Activated B cell treated with CpG ODN at 0.5 μM for 24 hours (primary cell): ENCODE measurements around the gene MYZAP. TPM values are rescaled to one million over a fixed set of nuclear protein-coding genes. Genes with fewer than 3 reads are reported as not detected.

Source experiments
- ATAC-seq: fragments of 200-7000 bp; cut with Tn5 transposase; one replicate; pipeline ENCODE4 v1.10.0; 2021; ENCODE audit warnings: low read depth, mild to moderate bottlenecking, moderate library complexity
- CTCF ChIA-PET: fragments of 350-600 bp; sonication (Branson Sonifier 250); formaldehyde crosslinking; loops from one replicate; lab custom pipeline; 2021; ENCODE audit warnings: antibody characterized with exemption; lab: Charles Lee
- POLR2A ChIA-PET: fragments of 350-600 bp; sonication (Branson Sonifier 250); formaldehyde crosslinking; loops from one replicate; lab custom pipeline; 2021; ENCODE audit warnings: antibody characterized with exemption; lab: Charles Lee
- DNase-seq: peaks from one replicate; pipeline ENCODE4 v3.0.0; 2022
- H3K27ac Mint-ChIP-seq: one replicate; pipeline ENCODE4 v1.8.0; 2020; ENCODE audit warnings: mixed read lengths
- H3K27me3 Mint-ChIP-seq: one replicate; pipeline ENCODE4 v1.8.0; 2021; ENCODE audit warnings: mixed read lengths
- H3K36me3 Mint-ChIP-seq: one replicate; pipeline ENCODE4 v1.8.0; 2021; ENCODE audit warnings: low read depth, mixed read lengths
- H3K4me1 Mint-ChIP-seq: one replicate; pipeline ENCODE4 v1.8.0; 2021; ENCODE audit warnings: mixed read lengths
- H3K4me3 Mint-ChIP-seq: one replicate; pipeline ENCODE4 v1.8.0; 2020; ENCODE audit warnings: mild to moderate bottlenecking, mixed read lengths
- H3K9me3 Mint-ChIP-seq: one replicate; pipeline ENCODE4 v1.8.0; 2020; ENCODE audit warnings: mixed read lengths
- CTCF ChIP-seq: fragments of 200-600 bp; IDR thresholded peaks from one replicate; pipeline ENCODE4 v1.8.0; 2022; ENCODE audit warnings: antibody characterized with exemption, mild to moderate bottlenecking
- intact Hi-C: fragments of 100-400 bp; cut with micrococcal nuclease; formaldehyde crosslinking; loops from one replicate; pipeline ENCODE4 v1.15.1; 2024
- total RNA-seq: library from RNA; stranded (reverse); gene quantifications from 2 replicates; pipeline ENCODE4 v1.2.3, GENCODE V29; 2022

MYZAP gene
- total RNA-seq, 1 donor from 2014 or later: 1.00 TPM

GRCh38 chr15:57583720-57584119 lies 8.0 kb upstream of the MYZAP start:
- peaks cover 37% of the 10 kb centered on the region for H3K4me1 Mint-ChIP-seq
- no peak overlapping the region for H3K4me3 Mint-ChIP-seq
- DNase-seq: no peak
- ChIA-PET POLR2A (no interaction called here), CTCF (no interaction called here)
- H3K36me3 Mint-ChIP-seq: peaks cover 5% of the 10 kb centered on the region
- no peak for ATAC-seq
- intact Hi-C loops: no loop called here
- no peak for TF ChIP-seq CTCF
- peaks cover 12% of the 10 kb centered on the region for H3K9me3 Mint-ChIP-seq
- H3K27me3 Mint-ChIP-seq: peaks cover 23% of the 10 kb centered on the region
- no peak overlapping the region for H3K27ac Mint-ChIP-seq

DNA sequence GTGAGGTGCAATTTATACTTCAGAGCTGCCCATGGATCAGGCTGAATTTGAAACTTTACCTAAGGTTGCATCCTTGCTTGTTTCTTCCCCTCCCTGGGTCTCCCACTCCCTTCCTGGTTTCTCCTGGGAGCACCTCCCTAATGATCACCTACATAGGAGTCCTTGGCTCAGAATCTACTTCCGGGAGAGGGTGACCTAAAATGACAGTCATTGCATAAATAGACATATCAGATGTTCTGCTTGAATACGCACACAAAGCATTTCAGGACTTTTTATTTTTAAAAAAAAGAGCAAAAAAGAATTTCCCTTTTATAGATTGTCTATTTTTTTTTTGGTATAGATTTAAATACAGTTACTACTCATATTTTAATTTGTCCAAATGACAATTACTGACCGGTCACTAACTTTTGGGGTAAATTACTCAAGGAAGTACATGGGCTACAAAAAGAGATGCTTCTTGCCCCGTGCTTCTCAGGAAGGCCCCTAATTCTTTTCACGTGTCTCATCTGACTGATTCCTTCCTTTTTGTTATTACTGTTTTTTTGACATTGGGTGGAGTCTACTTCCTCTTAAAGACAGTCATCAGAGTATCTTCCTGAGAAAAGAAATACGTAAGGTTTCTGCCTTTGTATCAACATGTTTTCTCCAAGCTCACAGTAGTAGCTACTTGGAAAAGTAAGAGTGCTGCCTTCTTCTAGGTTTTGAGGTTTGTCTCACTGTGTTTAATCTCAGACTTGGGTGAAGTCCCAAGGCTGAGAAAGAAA lies 4.9 kb upstream of the MYZAP start:
- ChIA-PET POLR2A (interaction anchor here (1.0 to 2.5 kb wide), 5 partner anchors 21 to 120 kb away, joined by 3 to 8 read pairs (median 5); partner anchors contain the start of gene POLR2M), CTCF (interaction anchor here (1.1 to 1.6 kb wide), 3 partner anchors 27 to 59 kb away, joined by 3 to 4 read pairs (median 3); no protein-coding TSS in a partner anchor)
- TF ChIP-seq CTCF: no peak
- Mint-ChIP-seq H3K4me3 (peak overlapping the region; percentile 56), H3K4me1 (peaks cover 61% of the 10 kb centered on the region), H3K9me3 (peaks cover 12% of the 10 kb centered on the region), H3K27me3 (peaks cover 6% of the 10 kb centered on the region), H3K27ac (peak overlapping the region; percentile 95), H3K36me3 (peaks cover 5% of the 10 kb centered on the region)
- no peak for DNase-seq
- peak; percentile 76 for ATAC-seq
- intact Hi-C loops: loop anchor here (1.0 to 5.0 kb wide), 3 partner anchors 26 to 1340 kb away; partner anchors contain the start of gene POLR2M

DNA sequence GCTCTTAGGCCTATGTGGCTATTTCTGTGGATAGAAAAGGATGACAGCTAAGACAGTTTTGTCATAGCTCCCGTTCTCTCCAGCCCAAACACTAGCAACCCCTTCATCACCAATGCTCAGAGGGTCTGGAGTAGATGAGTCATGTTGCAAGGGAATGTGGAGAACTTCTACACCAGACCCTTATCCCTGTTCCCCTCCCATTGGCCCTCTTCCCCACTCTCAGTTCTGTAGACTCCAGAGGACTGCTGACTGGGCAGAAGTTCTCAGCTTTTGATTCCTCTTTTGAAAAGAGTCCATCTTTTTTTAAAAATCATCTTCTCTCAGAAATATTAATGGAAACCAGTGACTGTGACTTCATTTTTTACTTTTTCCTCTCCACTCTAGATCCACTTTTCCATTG lies 2.4 kb upstream of the MYZAP start:
- Mint-ChIP-seq H3K4me3 (no peak overlapping the region), H3K4me1 (peaks cover 69% of the 10 kb centered on the region), H3K36me3 (peaks cover 2% of the 10 kb centered on the region), H3K27me3 (peaks cover 3% of the 10 kb centered on the region), H3K27ac (peak overlapping the region; percentile 37), H3K9me3 (peaks cover 3% of the 10 kb centered on the region)
- CTCF ChIA-PET: interaction anchor here (1.3 to 1.4 kb wide), 2 partner anchors 28 to 117 kb away, joined by 3 read pairs; partner anchors contain the start of gene POLR2M
- DNase-seq (no peak), ATAC-seq (no peak)
- POLR2A ChIA-PET: no interaction called here
- intact Hi-C loops: loop anchor here (5.0 kb wide), 1 partner anchor 1342 kb away; no protein-coding TSS in a partner anchor
- TF ChIP-seq CTCF: no peak

DNA sequence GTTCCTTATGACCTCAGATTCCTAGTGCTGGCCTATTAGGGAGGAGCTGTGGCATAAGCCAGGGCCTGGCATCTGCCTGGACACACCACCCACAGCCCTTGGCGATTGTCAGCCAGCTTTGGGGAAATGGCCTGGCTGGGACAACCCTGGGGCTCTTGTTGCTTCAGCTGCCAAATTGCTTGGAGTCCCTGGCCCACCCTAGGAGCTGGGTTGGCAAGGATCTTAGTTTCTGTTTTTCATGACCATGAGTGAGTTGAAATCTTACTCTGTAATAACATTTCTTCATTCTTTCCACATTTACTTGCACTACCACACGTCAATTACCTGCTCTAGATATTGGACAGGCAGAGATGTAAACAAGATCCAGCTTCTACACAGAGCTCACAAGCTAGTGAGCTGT lies 1.9 kb upstream of the MYZAP start:
- ATAC-seq (no peak), DNase-seq (no peak)
- CTCF ChIA-PET: interaction anchor here (1.3 to 1.4 kb wide), 2 partner anchors 28 to 117 kb away, joined by 3 read pairs; partner anchors contain the start of gene POLR2M
- no peak for TF ChIP-seq CTCF
- intact Hi-C loops: loop anchor here (5.0 kb wide), 1 partner anchor 1342 kb away; no protein-coding TSS in a partner anchor
- peaks cover 3% of the 10 kb centered on the region for H3K9me3 Mint-ChIP-seq
- H3K4me3 Mint-ChIP-seq: no peak overlapping the region
- peak overlapping the region; percentile 37 for H3K27ac Mint-ChIP-seq
- H3K36me3 Mint-ChIP-seq: peaks cover 2% of the 10 kb centered on the region
- peaks cover 69% of the 10 kb centered on the region for H3K4me1 Mint-ChIP-seq
- H3K27me3 Mint-ChIP-seq: peaks cover 3% of the 10 kb centered on the region
- POLR2A ChIA-PET: no interaction called here

DNA sequence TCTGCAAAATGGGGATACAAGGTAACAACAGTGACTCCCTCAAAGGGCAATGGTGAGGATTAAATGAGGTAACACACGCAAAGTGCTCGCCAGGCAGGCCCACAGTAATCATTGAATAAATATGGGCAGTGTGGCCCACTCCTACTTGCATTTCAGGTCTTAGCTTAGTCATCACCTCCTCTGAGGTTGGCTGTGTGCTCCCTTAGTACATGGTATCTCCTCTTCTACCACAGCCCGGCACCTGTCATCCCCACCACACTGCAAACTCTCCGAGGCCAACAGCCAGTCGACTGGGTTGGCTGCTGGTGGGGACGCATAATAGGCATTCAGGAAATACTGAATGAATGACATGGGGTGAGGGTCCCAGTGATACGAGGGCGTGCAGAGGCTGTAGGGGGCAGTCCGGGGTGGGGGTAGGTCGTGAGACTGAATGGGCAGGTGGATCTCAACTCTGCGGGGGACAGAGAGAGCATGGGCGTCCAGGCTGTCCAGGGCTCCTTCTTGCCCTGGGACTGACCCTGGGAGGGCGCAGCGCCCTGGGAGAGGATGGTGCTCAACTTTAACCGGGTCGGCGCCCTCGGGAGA lies 375 bp upstream of the MYZAP start:
- ATAC-seq: peak; percentile 3
- Mint-ChIP-seq H3K9me3 (peaks cover 3% of the 10 kb centered on the region), H3K4me3 (peak overlapping the region; percentile 81), H3K27ac (peak overlapping the region; percentile 48), H3K36me3 (no peaks in the 10 kb centered on the region), H3K27me3 (peaks cover 3% of the 10 kb centered on the region), H3K4me1 (peaks cover 56% of the 10 kb centered on the region)
- ChIA-PET POLR2A (interaction anchor here (0.6 kb wide), 1 partner anchor 30 kb away, joined by 3 read pairs; no protein-coding TSS in a partner anchor), CTCF (no interaction called here)
- no peak for DNase-seq
- no peak for TF ChIP-seq CTCF
- intact Hi-C loops: loop anchor here (1.0 kb wide), 1 partner anchor 30 kb away; no protein-coding TSS in a partner anchor
